HG03469 (cell line): Measurements from ENCODE around the gene GRHL1.
A peak's percentile ranks its signal among the peaks of the same experiment; 100 is the strongest.

Experiments used
- ATAC-seq: cut with Tn5 transposase; IDR thresholded peaks from one replicate; pipeline ENCODE4 v1.9.1; 2021; ENCODE audit warnings: mild to moderate bottlenecking, moderate library complexity, moderate number of reproducible peaks; ENCODE audit not compliant: unreplicated experiment

GRHL1 gene

GRCh38 chr2:9946818-9947217 lies 4.7 kb upstream of the GRHL1 start:
- no peak for ATAC-seq

- no peak for ATAC-seq
Observed at GRCh38 chr2:9948721-9949120, 2.8 kb upstream of the GRHL1 start.

GRCh38 chr2:9949239-9949991 lies 2.1 kb upstream of the GRHL1 start:
- no peak for ATAC-seq

- no peak for ATAC-seq
Observed at GRCh38 chr2:9949992-9950520, 1.4 kb upstream of the GRHL1 start.

- peak; percentile 21 for ATAC-seq
Observed at GRCh38 chr2:9950521-9951271, 797 bp upstream of the GRHL1 start.

- no peak for ATAC-seq
Observed at GRCh38 chr2:9951272-9951521, 296 bp upstream of the GRHL1 start.

GRCh38 chr2:9952286-9952737 lies 819 bp downstream of the GRHL1 start:
- ATAC-seq = no peak

GRCh38 chr2:9952856-9953503 lies 1.5 kb downstream of the GRHL1 start:
- no peak for ATAC-seq

GRCh38 chr2:9954136-9954535 lies 2.6 kb downstream of the GRHL1 start:
- ATAC-seq = no peak

- no peak for ATAC-seq
Observed at GRCh38 chr2:9958057-9958456, 6.6 kb downstream of the GRHL1 start.

GRCh38 chr2:9959262-9959661 lies 7.8 kb downstream of the GRHL1 start:
- no peak for ATAC-seq

GRCh38 chr2:9961013-9961412 lies 9.5 kb downstream of the GRHL1 start:
- no peak for ATAC-seq

GRCh38 chr2:9964334-9964980 lies 13.0 kb downstream of the GRHL1 start:
- no peak for ATAC-seq

GRCh38 chr2:9965119-9965822 lies 13.8 kb downstream of the GRHL1 start:
- ATAC-seq = no peak

GRCh38 chr2:9966491-9967022 lies 15.1 kb downstream of the GRHL1 start:
- no peak for ATAC-seq

GRCh38 chr2:9967053-9967775 lies 15.7 kb downstream of the GRHL1 start:
- ATAC-seq = peak; percentile 44

GRCh38 chr2:9968553-9969497 lies 17.3 kb downstream of the GRHL1 start:
- ATAC-seq = no peak

- ATAC-seq = no peak
Observed at GRCh38 chr2:9970200-9971044, 18.9 kb downstream of the GRHL1 start.
